Brain microvascular endothelial cell (primary cell): ENCODE measurements around the gene SUSD1.
"Not testable (repeated sequence)": the region's sequence is repeated elsewhere in the genome, so short reads cannot be mapped to it uniquely, and the experiment has no call there.

Source experiments
- DNase-seq: peaks from one replicate; pipeline ENCODE4 v3.0.0-alpha.2; 2020
- H3K27ac ChIP-seq: fragments of 250-450 bp; sonication (Bioruptor Pico); 2 replicates; pipeline ENCODE4 v1.5.1; 2020; ENCODE audit warnings: mild to moderate bottlenecking, moderate library complexity
- H3K27me3 ChIP-seq: fragments of 250-450 bp; sonication (Bioruptor Pico); replicated peaks from 2 replicates; pipeline ENCODE4 v1.5.1; 2020; ENCODE audit warnings: mild to moderate bottlenecking
- H3K36me3 ChIP-seq: fragments of 250-450 bp; sonication (Bioruptor Pico); replicated peaks from 2 replicates; pipeline ENCODE4 v1.5.1; 2020; ENCODE audit warnings: mild to moderate bottlenecking
- H3K4me3 ChIP-seq: 2 replicates; pipeline ENCODE4 v1.5.1; 2011; ENCODE audit warnings: low read depth, mild to moderate bottlenecking, control low read depth, low read length, moderate library complexity
- in situ Hi-C: cut with HindIII; loops from 2 replicates; pipeline ENCODE4 v1.10.0; 2017; ENCODE audit warnings: low sequenced_read_pairs, low pct_ligation_motif_present
- TF ChIP-seq, protein P1 (sequence below): IDR thresholded peaks from 2 replicates; pipeline ENCODE4 v1.5.1; 2011; ENCODE audit warnings: low read depth, mild to moderate bottlenecking, moderate library complexity, low read length, control low read depth, inconsistent platforms; ENCODE audit errors: missing control alignments

SUSD1 gene

DNA sequence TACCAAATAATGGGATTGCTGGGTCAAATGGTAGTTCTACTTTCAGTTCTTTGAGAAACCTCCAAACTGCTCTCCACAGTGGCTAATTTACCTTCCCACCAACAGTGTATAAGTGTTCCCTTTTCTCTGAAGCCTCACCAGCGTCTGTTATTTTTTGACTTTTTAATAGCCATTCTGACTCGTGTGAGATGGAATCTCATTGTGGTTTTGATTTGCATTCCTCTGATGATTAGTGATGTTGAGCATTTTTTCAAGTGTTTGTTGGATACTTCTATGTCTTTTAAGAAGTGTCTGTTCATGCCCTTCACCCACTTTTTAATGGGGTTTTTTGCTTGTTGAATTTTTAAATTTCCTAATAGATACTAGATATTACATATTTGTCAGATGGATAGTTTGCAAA is 28.4 kb upstream of the SUSD1 start:
- no peak overlapping the region for H3K4me3 ChIP-seq

DNA sequence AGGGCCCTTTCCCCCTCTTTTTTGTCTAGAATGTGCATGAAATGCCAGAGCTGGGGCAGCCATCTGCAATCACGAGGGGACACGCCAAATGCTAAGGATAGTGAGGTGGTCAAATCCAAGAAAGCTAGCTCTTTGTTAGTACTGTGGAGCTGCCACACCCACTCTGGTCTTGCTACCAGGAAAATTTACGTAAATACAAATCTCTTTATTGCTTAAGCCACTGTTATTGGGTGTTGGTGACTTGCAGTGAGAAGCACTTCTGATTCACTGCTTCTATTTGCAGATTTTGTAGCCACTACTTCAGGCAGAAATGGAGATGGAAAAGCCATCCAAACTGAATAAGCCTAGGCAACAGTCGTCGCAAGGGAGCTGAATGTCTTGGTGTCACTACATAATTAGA is 25.6 kb upstream of the SUSD1 start:
- TF ChIP-seq, protein P1, sequence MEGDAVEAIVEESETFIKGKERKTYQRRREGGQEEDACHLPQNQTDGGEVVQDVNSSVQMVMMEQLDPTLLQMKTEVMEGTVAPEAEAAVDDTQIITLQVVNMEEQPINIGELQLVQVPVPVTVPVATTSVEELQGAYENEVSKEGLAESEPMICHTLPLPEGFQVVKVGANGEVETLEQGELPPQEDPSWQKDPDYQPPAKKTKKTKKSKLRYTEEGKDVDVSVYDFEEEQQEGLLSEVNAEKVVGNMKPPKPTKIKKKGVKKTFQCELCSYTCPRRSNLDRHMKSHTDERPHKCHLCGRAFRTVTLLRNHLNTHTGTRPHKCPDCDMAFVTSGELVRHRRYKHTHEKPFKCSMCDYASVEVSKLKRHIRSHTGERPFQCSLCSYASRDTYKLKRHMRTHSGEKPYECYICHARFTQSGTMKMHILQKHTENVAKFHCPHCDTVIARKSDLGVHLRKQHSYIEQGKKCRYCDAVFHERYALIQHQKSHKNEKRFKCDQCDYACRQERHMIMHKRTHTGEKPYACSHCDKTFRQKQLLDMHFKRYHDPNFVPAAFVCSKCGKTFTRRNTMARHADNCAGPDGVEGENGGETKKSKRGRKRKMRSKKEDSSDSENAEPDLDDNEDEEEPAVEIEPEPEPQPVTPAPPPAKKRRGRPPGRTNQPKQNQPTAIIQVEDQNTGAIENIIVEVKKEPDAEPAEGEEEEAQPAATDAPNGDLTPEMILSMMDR = no peak
- H3K27ac ChIP-seq = no peak overlapping the region
- DNase-seq = no peak
- H3K27me3 ChIP-seq = no peaks in the 10 kb centered on the region
- H3K4me3 ChIP-seq = no peak overlapping the region
- in situ Hi-C loops = no loop called here
- no peaks in the 10 kb centered on the region for H3K36me3 ChIP-seq

More for the DNA sequence above, 28.4 kb upstream of the SUSD1 start:
- no peaks in the 10 kb centered on the region for H3K27me3 ChIP-seq
- TF ChIP-seq, protein P1 = no peak
- DNase-seq = peak; percentile 22
- H3K36me3 ChIP-seq = peaks cover 4% of the 10 kb centered on the region
- H3K27ac ChIP-seq = no peak overlapping the region
- in situ Hi-C loops = no loop called here

DNA sequence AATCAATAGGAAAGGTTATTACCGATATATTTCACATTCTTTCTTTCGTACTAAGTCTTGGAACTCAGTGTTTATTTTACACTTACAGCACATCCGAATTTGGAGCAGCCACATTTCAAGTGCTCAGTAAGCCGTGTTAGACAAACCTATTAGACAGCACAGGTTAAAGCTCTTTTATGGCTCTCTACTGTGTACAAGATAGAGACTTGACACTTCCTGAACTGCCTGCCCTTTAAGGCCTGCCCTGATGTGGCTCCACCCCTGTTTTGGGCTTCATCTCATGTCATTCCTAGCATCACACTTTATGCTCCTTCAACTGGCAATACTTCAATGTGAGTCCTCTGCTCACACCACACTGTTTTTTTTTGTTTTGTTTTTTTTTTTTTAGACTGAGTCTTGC is 23.5 kb upstream of the SUSD1 start:
- Histone ChIP-seq H3K4me3 (no peak overlapping the region), H3K27ac (no peak overlapping the region), H3K36me3 (no peaks in the 10 kb centered on the region), H3K27me3 (no peaks in the 10 kb centered on the region)
- TF ChIP-seq, protein P1 = no peak
- no peak for DNase-seq
- in situ Hi-C loops = no loop called here

DNA sequence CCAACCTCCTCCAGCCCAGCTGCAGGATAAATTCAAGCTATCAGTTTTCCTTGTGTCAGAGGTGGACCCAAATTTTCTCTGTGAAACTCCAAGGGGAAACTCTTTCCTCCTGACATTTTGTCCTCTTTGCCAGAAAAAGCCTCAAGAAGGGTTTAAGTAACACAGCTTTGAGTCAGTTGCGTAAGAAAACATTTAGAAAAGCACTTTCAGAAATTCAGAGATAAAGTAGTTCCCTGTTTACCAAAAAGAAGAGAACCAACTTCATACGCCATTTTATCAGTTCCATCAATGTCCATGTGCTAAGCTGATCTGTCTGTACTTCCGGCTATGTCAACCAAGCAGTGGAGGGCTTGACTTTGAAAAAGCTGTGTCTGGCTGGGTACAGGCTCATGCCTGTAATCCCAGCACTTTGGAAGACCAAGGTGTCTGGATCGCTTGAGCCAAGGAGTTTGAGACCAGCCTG is 19.9 kb upstream of the SUSD1 start:
- DNase-seq = no peak
- Histone ChIP-seq H3K27ac (no peak overlapping the region), H3K36me3 (no peaks in the 10 kb centered on the region), H3K4me3 (no peak overlapping the region), H3K27me3 (no peaks in the 10 kb centered on the region)
- in situ Hi-C loops = no loop called here
- TF ChIP-seq, protein P1 = no peak

DNA sequence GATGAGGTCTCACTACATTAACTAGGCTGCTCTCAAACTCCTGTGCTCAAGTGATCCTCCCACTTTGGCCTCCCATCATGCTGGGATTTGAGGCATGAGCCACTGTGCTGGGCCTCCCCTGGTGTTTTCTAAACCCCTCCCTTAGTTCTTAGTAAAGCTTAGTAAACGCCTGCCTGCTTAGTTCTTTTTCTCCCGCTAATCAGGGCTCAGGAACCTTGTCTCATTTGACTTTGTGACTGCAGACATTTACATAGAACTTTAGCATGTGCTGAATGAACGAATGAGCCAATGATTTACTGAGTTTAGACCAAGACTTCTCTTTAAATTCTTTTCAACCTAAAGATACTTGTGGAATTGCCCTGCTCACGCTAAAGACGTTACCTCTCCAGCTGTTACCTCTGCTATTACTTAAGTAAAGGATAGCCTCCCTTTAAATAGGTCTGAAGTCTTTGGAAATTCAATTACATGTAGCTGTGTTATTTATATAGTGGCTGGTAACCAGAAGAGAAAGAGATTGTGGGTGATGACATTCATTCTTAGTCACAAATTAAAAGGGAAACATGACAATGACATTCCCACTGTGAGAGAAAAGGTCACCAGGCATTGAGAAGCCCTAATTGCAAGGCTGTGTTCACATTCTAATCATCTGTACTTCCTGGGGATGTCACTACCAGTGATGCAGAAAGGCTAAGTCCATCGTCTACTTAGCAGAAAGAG is 18.6 kb upstream of the SUSD1 start:
- TF ChIP-seq, protein P1 = no peak
- no peak overlapping the region for H3K4me3 ChIP-seq
- DNase-seq = no peak
- in situ Hi-C loops = no loop called here
- no peak overlapping the region for H3K27ac ChIP-seq
- no peaks in the 10 kb centered on the region for H3K27me3 ChIP-seq
- no peaks in the 10 kb centered on the region for H3K36me3 ChIP-seq

DNA sequence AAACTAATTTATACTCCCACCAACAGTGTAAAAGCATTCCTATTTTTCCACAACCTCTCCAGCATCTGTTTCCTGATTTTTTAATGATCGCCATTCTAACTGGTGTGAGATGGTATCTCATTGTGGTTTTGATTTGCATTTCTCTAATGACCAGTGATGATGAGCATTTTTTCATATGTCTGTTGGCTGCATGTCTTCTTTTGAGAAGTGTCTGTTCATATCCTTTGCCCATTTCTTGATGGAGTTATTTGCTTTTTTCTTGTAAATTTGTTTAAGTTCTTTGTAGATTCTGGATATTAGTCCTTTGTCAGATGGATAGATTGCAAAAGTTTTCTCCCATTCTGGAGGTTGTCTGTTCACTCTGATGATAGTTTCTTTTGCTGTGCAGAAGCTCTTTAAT is 15.2 kb upstream of the SUSD1 start:
- H3K27ac ChIP-seq, in situ Hi-C loops, H3K27me3 ChIP-seq, H3K4me3 ChIP-seq, H3K36me3 ChIP-seq, DNase-seq: not testable (repeated sequence)
